HEK293 (cell line): Measurements from ENCODE around the gene LDB2.

ENCODE experiments used
- CTCF ChIA-PET: fragments of 350-600 bp; formaldehyde crosslinking; extraction: SDS; loops from one replicate; lab custom pipeline; 2021; ENCODE audit warnings: antibody characterized with exemption; lab: Yijun Ruan, JAX
- POLR2A ChIA-PET: fragments of 300-600 bp; formaldehyde crosslinking; extraction: SDS; loops from one replicate; lab custom pipeline; 2020; ENCODE audit warnings: antibody characterized with exemption, inconsistent platforms; lab: Yijun Ruan, JAX
- H3K27ac ChIP-seq: fragments of 200-500 bp; sonication (Bioruptor generic); 2 replicates; pipeline ENCODE4 v1.5.1; 2014; ENCODE audit warnings: low read depth, low read length, control low read depth, inconsistent platforms; ENCODE audit errors: extremely low read depth
- H3K36me3 ChIP-seq, 2 experiments: fragments of 200-500 bp in 1 of 2; sonication (Bioruptor generic) in 1 of 2; 1 replicate in 1 of 2; 2 replicates in 1 of 2; pipeline ENCODE4 v1.5.1; 2014 to 2017; ENCODE audit warnings: inconsistent platforms in 2 of 2, low read length in 2 of 2; ENCODE audit not compliant: control insufficient read depth in 2 of 2, insufficient read depth in 1 of 2
- H3K4me1 ChIP-seq: fragments of 200-500 bp; sonication (Bioruptor generic); 2 replicates; pipeline ENCODE4 v1.5.1; 2014; ENCODE audit warnings: mild to moderate bottlenecking, low read length, inconsistent platforms; ENCODE audit not compliant: control insufficient read depth, insufficient read depth
- H3K4me3 ChIP-seq: 2 replicates; pipeline ENCODE4 v1.5.1; 2011; ENCODE audit warnings: low read depth, mild to moderate bottlenecking, control low read depth, low read length, moderate library complexity
- H3K9me3 ChIP-seq: fragments of 200-500 bp; sonication (Bioruptor generic); 2 replicates; pipeline ENCODE4 v1.5.1; 2014; ENCODE audit warnings: low read depth, low read length, inconsistent platforms; ENCODE audit not compliant: control insufficient read depth, insufficient read depth
- FEZF1 ChIP-seq: fragments of 450-650 bp; formaldehyde crosslinking; IDR thresholded peaks from 2 replicates; pipeline ENCODE4 v1.5.1; 2016; ENCODE audit warnings: missing biosample characterization, missing genetic modification characterization
- HOXA7 ChIP-seq: sonication (generic); formaldehyde crosslinking; IDR thresholded peaks from 2 replicates; pipeline ENCODE4 v1.8.1; 2022; ENCODE audit warnings: missing genetic modification reagents, borderline replicate concordance
- KLF1 ChIP-seq: fragments of 450-650 bp; formaldehyde crosslinking; IDR thresholded peaks from 2 replicates; pipeline ENCODE4 v1.5.1; 2016; ENCODE audit warnings: missing biosample characterization, missing genetic modification characterization
- KLF7 ChIP-seq: fragments of 450-650 bp; formaldehyde crosslinking; IDR thresholded peaks from 2 replicates; pipeline ENCODE4 v1.5.1; 2016; ENCODE audit warnings: missing biosample characterization, missing genetic modification characterization, borderline replicate concordance
- KLF8 ChIP-seq: fragments of 450-650 bp; formaldehyde crosslinking; IDR thresholded peaks from 2 replicates; pipeline ENCODE4 v1.5.1; 2016; ENCODE audit warnings: missing biosample characterization, missing genetic modification characterization
- SCRT1 ChIP-seq: fragments of 450-650 bp; formaldehyde crosslinking; IDR thresholded peaks from 2 replicates; pipeline ENCODE4 v1.5.1; 2016; ENCODE audit warnings: missing biosample characterization, missing genetic modification characterization, borderline replicate concordance
- SP3 ChIP-seq: fragments of 450-650 bp; formaldehyde crosslinking; IDR thresholded peaks from 2 replicates; pipeline ENCODE4 v1.5.1; 2016; ENCODE audit warnings: missing biosample characterization, missing genetic modification characterization
- SP7 ChIP-seq: fragments of 450-650 bp; formaldehyde crosslinking; IDR thresholded peaks from 2 replicates; pipeline ENCODE4 v1.5.1; 2016; ENCODE audit warnings: missing biosample characterization, missing genetic modification characterization
- YY2 ChIP-seq: fragments of 450-650 bp; formaldehyde crosslinking; IDR thresholded peaks from 2 replicates; pipeline ENCODE4 v1.5.1; 2016; ENCODE audit warnings: missing biosample characterization, missing genetic modification characterization
- ZBTB17 ChIP-seq: fragments of 450-650 bp; formaldehyde crosslinking; IDR thresholded peaks from 2 replicates; pipeline ENCODE4 v1.5.1; 2016; ENCODE audit warnings: missing biosample characterization, missing genetic modification characterization
- ZBTB48 ChIP-seq: fragments of 450-650 bp; formaldehyde crosslinking; IDR thresholded peaks from 2 replicates; pipeline ENCODE4 v1.5.1; 2016; ENCODE audit warnings: missing biosample characterization, missing genetic modification characterization
- ZFP3 ChIP-seq: fragments of 450-650 bp; formaldehyde crosslinking; IDR thresholded peaks from 2 replicates; pipeline ENCODE4 v1.5.1; 2016; ENCODE audit warnings: low read depth, missing biosample characterization, missing genetic modification characterization
- ZNF140 ChIP-seq: fragments of 450-650 bp; formaldehyde crosslinking; IDR thresholded peaks from 2 replicates; pipeline ENCODE4 v1.5.1; 2016; ENCODE audit warnings: missing biosample characterization, missing genetic modification characterization
- ZNF19 ChIP-seq: fragments of 450-650 bp; formaldehyde crosslinking; IDR thresholded peaks from 2 replicates; pipeline ENCODE4; 2016; ENCODE audit warnings: missing biosample characterization, missing genetic modification characterization, low read depth
- ZNF24 ChIP-seq: fragments of 450-650 bp; formaldehyde crosslinking; IDR thresholded peaks from 2 replicates; pipeline ENCODE4 v1.5.1; 2016; ENCODE audit warnings: missing biosample characterization, missing genetic modification characterization
- ZNF350 ChIP-seq: fragments of 450-650 bp; formaldehyde crosslinking; IDR thresholded peaks from 2 replicates; pipeline ENCODE4 v1.5.0; 2017; ENCODE audit warnings: missing biosample characterization, mild to moderate bottlenecking, missing genetic modification characterization
- ZNF416 ChIP-seq: fragments of 450-650 bp; formaldehyde crosslinking; IDR thresholded peaks from 2 replicates; pipeline ENCODE4 v1.5.1; 2016; ENCODE audit warnings: missing biosample characterization, missing genetic modification characterization
- ZNF549 ChIP-seq: fragments of 450-650 bp; IDR thresholded peaks from 2 replicates; pipeline ENCODE4 v1.5.1; 2018; ENCODE audit warnings: missing biosample characterization, missing genetic modification characterization, mild to moderate bottlenecking, inconsistent platforms, moderate library complexity
- ZNF660 ChIP-seq: fragments of 450-650 bp; IDR thresholded peaks from 2 replicates; pipeline ENCODE4 v1.5.1; 2018; ENCODE audit warnings: missing biosample characterization, mild to moderate bottlenecking, missing genetic modification characterization
- ZNF664 ChIP-seq: fragments of 450-650 bp; formaldehyde crosslinking; IDR thresholded peaks from 2 replicates; pipeline ENCODE4 v1.5.1; 2016; ENCODE audit warnings: missing biosample characterization, missing genetic modification characterization
- ZNF776 ChIP-seq: fragments of 450-650 bp; formaldehyde crosslinking; IDR thresholded peaks from 2 replicates; pipeline ENCODE4 v1.5.0; 2017; ENCODE audit warnings: missing biosample characterization, missing genetic modification characterization, borderline replicate concordance
- ZNF837 ChIP-seq: fragments of 450-650 bp; formaldehyde crosslinking; IDR thresholded peaks from 2 replicates; pipeline ENCODE4 v1.5.1; 2016; ENCODE audit warnings: missing biosample characterization, missing genetic modification characterization
- ZSCAN23 ChIP-seq: fragments of 450-650 bp; formaldehyde crosslinking; IDR thresholded peaks from 2 replicates; pipeline ENCODE4 v1.5.1; 2016; ENCODE audit warnings: missing biosample characterization, missing genetic modification characterization
- TF ChIP-seq, protein P1 (sequence below): fragments of 450-650 bp; formaldehyde crosslinking; IDR thresholded peaks from 2 replicates; pipeline ENCODE4 v1.5.1; 2016; ENCODE audit warnings: missing biosample characterization, missing genetic modification characterization
- TF ChIP-seq, protein P2 (sequence below): fragments of 450-650 bp; formaldehyde crosslinking; IDR thresholded peaks from 2 replicates; pipeline ENCODE4; 2016; ENCODE audit warnings: missing biosample characterization, missing genetic modification characterization
- TF ChIP-seq, protein P3 (sequence below): fragments of 450-650 bp; IDR thresholded peaks from 2 replicates; pipeline ENCODE4 v1.5.1; 2018; ENCODE audit warnings: missing biosample characterization, mild to moderate bottlenecking, missing genetic modification characterization
- TF ChIP-seq, protein P4 (sequence below): fragments of 450-650 bp; formaldehyde crosslinking; IDR thresholded peaks from 2 replicates; pipeline ENCODE4 v1.5.1; 2016; ENCODE audit warnings: missing biosample characterization, missing genetic modification characterization

LDB2 gene

DNA sequence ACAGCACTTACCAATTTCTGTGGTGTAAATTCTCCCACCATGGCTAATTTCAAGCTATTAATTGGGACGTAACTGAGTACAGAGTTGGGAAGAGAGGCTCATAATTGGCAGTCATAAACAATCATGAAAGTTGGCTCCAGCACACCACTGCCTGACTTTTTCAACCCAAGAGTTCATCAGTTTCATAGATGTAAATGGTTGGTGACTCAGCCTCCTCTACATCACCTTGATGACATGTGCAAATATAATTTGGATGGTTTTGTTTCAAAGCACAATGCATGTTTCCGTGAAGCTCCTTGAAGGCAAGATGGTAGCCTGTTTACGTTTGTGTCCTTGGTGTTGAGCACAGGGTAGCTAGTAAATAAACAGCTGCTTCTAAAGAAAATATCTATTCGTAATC is 235.1 kb downstream of the LDB2 start:
- Histone ChIP-seq H3K4me3 (no peak overlapping the region), H3K36me3 (no peaks in the 10 kb centered on the region), H3K9me3 (no peaks in the 10 kb centered on the region), H3K4me1 (no peaks in the 10 kb centered on the region), H3K27ac (no peak overlapping the region)
- POLR2A ChIA-PET = no interaction called here
- CTCF ChIA-PET = no interaction called here
- TF ChIP-seq SP3 (no peak), ZBTB48 (tag by site-specific recombination) (no peak), SP7 (tag by site-specific recombination) (no peak), YY2 (tag by site-specific recombination) (no peak), KLF8 (tag by site-specific recombination) (no peak), ZNF19 (no peak), SCRT1 (tag by site-specific recombination) (no peak)

DNA sequence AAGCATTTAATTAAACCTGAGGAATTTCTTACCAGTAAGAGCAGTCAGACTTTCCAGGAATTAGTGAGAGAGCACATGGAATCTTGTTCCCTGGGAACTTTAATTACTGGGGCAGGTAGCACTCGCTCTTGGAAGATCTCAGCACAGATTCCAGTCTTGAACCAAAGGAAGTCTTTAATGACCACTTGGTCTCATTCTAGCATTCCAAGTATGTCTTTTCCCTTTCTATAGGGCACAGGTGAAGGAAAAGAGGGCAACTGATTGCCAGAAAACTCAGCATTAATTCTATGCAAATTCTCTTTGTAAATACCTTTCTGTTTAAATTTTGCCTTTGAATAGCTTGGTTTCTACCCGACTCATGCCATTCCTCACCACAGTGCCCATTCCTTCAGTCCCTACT is 236.6 kb downstream of the LDB2 start:
- TF ChIP-seq KLF1 (tag by site-specific recombination) (no peak), ZNF549 (no peak), ZNF660 (tag by site-specific recombination) (no peak), ZNF776 (tag by site-specific recombination) (no peak), ZNF664 (tag by site-specific recombination) (no peak), ZBTB17 (no peak), KLF7 (tag by site-specific recombination) (no peak)
- TF ChIP-seq, protein P1, sequence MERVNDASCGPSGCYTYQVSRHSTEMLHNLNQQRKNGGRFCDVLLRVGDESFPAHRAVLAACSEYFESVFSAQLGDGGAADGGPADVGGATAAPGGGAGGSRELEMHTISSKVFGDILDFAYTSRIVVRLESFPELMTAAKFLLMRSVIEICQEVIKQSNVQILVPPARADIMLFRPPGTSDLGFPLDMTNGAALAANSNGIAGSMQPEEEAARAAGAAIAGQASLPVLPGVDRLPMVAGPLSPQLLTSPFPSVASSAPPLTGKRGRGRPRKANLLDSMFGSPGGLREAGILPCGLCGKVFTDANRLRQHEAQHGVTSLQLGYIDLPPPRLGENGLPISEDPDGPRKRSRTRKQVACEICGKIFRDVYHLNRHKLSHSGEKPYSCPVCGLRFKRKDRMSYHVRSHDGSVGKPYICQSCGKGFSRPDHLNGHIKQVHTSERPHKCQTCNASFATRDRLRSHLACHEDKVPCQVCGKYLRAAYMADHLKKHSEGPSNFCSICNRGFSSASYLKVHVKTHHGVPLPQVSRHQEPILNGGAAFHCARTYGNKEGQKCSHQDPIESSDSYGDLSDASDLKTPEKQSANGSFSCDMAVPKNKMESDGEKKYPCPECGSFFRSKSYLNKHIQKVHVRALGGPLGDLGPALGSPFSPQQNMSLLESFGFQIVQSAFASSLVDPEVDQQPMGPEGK (tag by site-specific recombination) = no peak
- TF ChIP-seq, protein P2, sequence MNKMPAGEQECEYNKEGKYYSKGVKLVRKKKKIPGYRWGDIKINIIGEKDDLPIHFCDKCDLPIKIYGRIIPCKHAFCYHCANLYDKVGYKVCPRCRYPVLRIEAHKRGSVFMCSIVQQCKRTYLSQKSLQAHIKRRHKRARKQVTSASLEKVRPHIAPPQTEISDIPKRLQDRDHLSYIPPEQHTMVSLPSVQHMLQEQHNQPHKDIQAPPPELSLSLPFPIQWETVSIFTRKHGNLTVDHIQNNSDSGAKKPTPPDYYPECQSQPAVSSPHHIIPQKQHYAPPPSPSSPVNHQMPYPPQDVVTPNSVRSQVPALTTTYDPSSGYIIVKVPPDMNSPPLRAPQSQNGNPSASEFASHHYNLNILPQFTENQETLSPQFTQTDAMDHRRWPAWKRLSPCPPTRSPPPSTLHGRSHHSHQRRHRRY = no peak
- TF ChIP-seq, protein P3, sequence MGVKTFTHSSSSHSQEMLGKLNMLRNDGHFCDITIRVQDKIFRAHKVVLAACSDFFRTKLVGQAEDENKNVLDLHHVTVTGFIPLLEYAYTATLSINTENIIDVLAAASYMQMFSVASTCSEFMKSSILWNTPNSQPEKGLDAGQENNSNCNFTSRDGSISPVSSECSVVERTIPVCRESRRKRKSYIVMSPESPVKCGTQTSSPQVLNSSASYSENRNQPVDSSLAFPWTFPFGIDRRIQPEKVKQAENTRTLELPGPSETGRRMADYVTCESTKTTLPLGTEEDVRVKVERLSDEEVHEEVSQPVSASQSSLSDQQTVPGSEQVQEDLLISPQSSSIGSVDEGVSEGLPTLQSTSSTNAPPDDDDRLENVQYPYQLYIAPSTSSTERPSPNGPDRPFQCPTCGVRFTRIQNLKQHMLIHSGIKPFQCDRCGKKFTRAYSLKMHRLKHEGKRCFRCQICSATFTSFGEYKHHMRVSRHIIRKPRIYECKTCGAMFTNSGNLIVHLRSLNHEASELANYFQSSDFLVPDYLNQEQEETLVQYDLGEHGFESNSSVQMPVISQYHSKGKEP (tag by site-specific recombination) = no peak
- ChIA-PET CTCF (no interaction called here), POLR2A (no interaction called here)
- Histone ChIP-seq H3K9me3 (no peaks in the 10 kb centered on the region), H3K36me3 (no peaks in the 10 kb centered on the region), H3K4me1 (no peaks in the 10 kb centered on the region), H3K4me3 (no peak overlapping the region), H3K27ac (no peak overlapping the region)

DNA sequence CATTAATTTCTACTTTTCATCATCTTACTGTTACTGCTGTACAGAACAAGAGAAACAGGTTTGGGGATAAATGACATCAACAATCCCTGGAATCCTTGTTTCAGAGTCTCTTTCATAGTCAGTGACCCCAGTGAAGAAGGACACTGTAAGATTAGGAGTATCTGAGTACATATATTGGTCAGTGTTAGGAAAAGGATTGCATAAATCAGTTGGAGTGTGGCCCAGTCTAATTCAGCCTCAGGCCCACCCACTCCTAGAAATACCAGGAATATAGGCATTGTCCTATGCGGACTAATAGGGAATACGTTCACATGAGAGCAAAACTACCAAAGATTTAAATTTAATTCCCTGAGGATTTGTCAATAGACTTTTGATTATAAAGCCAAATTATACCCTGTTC is 237.8 kb downstream of the LDB2 start:
- H3K4me3 ChIP-seq = no peak overlapping the region
- no peaks in the 10 kb centered on the region for H3K9me3 ChIP-seq
- no peaks in the 10 kb centered on the region for H3K36me3 ChIP-seq
- no peak overlapping the region for H3K27ac ChIP-seq
- ChIA-PET POLR2A (no interaction called here), CTCF (no interaction called here)
- no peaks in the 10 kb centered on the region for H3K4me1 ChIP-seq
- TF ChIP-seq ZNF837 (no peak), ZNF24 (tag by site-specific recombination) (no peak), ZNF416 (no peak), ZNF350 (tag by site-specific recombination) (no peak), ZNF140 (tag by site-specific recombination) (no peak), ZSCAN23 (no peak), KLF1 (tag by site-specific recombination) (no peak), ZFP3 (tag by site-specific recombination) (no peak), FEZF1 (tag by site-specific recombination) (no peak), ZBTB48 (tag by site-specific recombination) (no peak), HOXA7 (CRISPR knock-in tag) (no peak)
- TF ChIP-seq, protein P4, sequence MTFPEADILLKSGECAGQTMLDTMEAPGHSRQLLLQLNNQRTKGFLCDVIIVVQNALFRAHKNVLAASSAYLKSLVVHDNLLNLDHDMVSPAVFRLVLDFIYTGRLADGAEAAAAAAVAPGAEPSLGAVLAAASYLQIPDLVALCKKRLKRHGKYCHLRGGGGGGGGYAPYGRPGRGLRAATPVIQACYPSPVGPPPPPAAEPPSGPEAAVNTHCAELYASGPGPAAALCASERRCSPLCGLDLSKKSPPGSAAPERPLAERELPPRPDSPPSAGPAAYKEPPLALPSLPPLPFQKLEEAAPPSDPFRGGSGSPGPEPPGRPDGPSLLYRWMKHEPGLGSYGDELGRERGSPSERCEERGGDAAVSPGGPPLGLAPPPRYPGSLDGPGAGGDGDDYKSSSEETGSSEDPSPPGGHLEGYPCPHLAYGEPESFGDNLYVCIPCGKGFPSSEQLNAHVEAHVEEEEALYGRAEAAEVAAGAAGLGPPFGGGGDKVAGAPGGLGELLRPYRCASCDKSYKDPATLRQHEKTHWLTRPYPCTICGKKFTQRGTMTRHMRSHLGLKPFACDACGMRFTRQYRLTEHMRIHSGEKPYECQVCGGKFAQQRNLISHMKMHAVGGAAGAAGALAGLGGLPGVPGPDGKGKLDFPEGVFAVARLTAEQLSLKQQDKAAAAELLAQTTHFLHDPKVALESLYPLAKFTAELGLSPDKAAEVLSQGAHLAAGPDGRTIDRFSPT (tag by site-specific recombination) = no peak
